HG03457 (cell line): ENCODE measurements around the gene TMEM120B.
"Not testable (repeated sequence)": the region's sequence is repeated elsewhere in the genome, so short reads cannot be mapped to it uniquely, and the experiment has no call there.

Experiments
- ATAC-seq: cut with Tn5 transposase; IDR thresholded peaks from one replicate; pipeline ENCODE4 v1.9.1; 2021; ENCODE audit warnings: moderate number of reproducible peaks; ENCODE audit not compliant: unreplicated experiment

The TMEM120B gene

GRCh38 chr12:121709064-121709424 lies 3.5 kb upstream of the TMEM120B start:
- not testable (repeated sequence) for ATAC-seq

DNA sequence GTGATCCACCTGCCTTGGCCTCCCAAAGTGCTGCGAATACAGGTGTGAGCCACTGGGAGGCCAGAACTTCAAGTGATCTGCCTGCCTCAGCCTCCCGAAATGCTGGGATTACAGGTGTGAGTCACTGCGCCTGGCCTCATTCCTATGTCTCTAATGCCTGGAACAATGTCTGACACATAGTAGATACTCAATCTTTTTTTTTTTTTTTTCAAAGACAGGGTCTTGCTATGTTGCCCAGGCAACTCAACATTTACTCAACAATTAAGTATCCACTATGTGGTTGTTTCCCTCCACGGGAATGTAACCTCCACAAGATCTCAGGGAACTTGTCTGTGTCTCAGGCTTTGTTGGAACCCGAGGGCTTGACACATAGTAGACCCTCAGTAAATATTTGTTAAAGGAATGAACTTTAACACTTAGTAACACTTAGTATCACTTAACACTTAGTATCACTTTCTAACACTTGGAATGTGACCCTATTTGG lies 3.0 kb upstream of the TMEM120B start:
- ATAC-seq = no peak

GRCh38 chr12:121711361-121712189 lies 977 bp upstream of the TMEM120B start:
- ATAC-seq = no peak

DNA sequence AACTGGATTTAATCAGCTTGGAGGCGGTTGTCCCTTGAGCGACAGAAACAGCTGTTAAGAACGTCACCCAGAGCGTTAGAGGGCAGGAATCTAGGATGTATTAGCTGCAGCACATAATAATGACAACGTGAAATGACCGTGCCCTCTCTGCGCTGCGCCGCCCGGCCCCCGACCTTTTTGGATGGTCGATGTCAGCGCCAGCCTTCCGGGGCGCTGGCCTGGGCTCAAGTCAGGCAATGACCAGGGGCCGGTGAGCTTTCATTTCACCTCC lies 427 bp upstream of the TMEM120B start:
- ATAC-seq = peak; percentile 26

GRCh38 chr12:121713257-121713777 lies 765 bp downstream of the TMEM120B start:
- no peak for ATAC-seq

GRCh38 chr12:121713793-121714192 lies 1.2 kb downstream of the TMEM120B start:
- no peak for ATAC-seq

DNA sequence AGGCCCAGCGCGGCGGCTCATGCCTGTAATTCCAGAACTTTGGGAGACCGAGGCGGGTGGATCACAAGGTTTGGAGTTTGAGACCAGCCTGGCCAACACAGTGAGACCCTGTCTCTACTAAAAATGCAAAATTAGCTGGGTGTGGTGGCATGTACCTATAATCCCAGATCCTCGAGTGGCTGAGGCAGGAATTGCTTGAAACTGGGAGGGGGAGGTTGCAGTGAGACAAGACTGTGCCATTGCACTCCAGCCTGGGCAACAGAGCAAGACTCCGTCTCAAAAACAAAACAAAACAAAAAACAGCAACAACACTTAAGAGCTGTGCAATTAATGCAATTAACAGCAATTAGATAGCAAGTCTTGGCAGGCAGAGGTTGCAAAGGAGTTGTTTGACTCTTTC lies 2.5 kb downstream of the TMEM120B start:
- not testable (repeated sequence) for ATAC-seq

DNA sequence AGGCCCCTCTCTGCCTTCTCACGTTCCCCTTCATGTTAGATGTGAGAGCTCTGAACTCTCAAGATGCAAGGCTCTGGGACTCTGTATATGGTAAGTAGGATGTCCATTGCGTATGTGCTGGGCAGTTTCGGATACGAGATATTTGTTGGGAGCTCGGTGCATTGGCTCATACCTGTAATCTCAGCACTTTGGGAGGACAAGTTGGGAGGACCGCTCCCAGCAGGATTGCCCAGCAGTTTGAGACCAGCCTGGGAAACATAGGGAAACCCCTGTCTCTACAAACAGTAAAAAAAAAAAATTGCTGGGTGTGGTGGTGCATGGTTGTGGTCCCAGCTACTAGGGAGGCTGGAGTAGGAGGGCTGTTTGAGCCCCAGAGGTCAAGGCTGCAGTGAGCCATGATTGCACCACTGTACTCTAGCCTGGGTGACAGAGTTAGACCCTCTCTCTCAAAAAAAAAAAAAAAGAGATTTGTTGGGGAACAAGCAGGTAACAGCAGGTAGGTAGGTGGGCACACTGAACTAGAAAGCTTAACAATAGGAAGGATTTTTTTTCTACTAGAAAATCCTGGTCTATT lies 3.4 kb downstream of the TMEM120B start:
- no peak for ATAC-seq

DNA sequence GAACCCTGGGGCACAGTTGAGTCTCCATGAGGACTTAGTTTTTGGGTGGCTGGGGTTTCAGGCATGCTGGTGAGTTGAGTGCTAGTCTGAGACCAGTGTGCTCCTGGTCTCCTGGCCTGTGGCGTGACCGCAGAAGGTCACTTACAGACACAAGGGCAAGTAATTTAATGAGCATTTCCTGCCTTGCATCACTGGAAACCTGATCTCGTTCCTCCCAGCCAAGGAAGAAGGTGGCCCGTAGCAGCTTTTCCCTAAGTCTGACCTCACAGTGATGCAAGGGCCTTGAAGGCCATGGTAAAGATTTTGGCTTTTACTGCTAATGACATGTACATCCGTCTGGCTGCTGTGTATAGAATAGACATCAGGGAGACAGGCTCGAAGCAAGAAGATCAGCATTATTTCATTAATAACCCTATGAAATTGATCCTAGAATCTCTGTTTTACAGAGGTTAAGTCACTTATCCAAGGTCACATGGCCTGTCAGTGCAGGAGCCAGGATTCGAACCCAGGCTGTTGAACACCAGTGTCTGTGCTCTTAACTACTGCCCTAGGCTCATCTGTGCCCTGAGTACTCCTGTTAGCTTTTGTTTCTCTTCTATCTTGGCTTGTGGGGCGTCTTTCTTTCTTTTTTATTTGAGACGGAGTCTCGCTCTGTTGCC lies 4.6 kb downstream of the TMEM120B start:
- no peak for ATAC-seq

- no peak for ATAC-seq
These were observed 6.2 kb downstream of the TMEM120B start for GRCh38 chr12:121718653-121719239.

GRCh38 chr12:121719926-121720414 lies 7.4 kb downstream of the TMEM120B start:
- no peak for ATAC-seq

- no peak for ATAC-seq
These were observed 8.2 kb downstream of the TMEM120B start for GRCh38 chr12:121720762-121721161.

GRCh38 chr12:121722511-121722910 lies 10.0 kb downstream of the TMEM120B start:
- no peak for ATAC-seq

DNA sequence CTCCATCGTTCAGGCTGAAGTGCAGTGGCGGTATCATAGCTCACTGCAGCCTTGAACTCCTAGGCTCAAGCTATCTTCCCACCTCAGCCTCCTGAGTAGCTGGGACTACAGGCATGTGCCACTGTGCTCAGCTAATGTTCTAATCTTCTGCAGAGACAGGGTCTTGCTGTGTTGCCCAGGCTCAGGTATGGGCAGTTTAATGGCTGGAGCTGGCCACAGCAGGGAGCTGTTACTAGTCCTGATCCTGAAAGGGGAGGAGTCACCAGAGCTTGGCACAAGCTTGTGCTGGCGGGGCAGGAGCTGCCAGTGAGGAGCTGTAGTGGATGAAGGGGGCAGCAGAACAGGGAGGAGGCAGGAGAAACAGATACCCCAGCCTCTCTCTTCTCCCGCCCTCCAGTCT lies 10.6 kb downstream of the TMEM120B start:
- ATAC-seq = no peak

DNA sequence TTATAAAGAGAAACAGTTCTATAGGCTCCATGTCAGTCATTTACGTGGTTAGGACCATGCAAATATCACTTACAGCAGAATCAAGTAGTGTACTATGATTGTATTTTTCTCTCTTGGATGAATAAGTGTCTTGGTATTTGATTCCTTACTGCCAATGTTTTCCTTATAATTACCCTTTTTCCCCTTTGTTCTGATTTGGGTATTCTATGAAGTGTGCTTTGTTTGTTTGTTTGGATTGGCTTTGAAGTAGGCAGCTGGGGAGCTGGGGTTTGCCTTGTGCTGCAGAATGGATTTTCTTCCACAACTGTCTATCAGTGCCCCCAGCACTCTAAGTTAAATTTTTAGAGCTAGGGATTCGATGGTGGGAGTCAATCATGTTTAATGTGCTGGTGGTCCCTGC lies 12.4 kb downstream of the TMEM120B start:
- no peak for ATAC-seq

DNA sequence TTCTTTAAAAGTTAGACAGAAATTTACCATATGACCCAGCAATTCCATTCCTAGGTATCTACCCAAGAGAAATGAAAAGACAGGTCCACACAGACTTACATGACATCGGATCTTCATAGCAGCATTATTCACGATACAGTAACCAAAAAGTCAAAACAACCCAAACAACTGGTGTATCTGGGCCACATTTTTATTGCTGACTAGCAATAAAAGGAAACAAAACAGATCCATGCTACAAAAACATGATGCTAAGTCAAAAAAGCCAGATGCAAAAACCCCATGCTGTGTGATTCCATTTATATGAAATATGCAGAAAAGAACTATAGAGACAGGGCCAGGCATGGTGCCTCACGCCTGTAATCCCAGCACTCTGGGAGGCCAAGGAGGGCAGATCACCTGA lies 12.9 kb downstream of the TMEM120B start:
- ATAC-seq = no peak

- ATAC-seq = no peak
These were observed 16.5 kb downstream of the TMEM120B start for GRCh38 chr12:121729021-121729420.

DNA sequence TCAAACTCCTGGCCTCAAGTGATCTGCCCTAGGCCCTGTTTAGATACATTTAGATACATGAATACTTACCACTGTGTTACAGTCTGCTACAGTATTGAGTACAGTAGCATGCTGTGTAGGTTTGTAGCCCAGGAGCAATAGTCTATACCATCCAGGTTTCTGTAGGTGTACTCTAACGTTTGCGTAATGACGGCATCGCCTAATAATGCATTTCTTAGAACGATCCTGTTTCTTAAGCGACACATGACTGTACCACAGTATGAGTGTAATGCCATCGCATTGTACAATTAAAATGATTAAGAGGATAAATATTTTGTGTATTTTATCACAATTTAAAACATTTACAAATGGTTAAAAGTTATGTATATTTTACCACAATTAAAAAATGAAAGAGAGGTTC lies 18.9 kb downstream of the TMEM120B start:
- no peak for ATAC-seq

DNA sequence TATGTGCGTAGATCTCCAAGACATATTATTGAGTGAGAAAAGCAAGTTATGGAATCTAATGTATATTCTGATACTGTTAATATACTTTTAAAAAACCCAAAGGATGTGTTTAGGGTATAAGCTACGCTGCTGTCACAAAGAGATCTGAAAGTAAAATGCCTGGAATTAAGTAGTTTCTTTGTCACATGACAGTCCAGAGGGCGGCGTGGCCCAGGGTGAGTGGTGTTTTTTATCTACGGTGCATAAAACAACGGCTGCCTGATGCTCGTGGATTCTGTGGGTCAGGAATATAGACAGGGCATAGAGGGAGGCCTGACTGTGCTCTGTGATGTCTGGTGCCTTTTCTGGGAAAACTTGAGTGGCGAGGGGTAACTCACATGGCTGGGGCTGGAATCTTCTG lies 21.3 kb downstream of the TMEM120B start:
- ATAC-seq = no peak

GRCh38 chr12:121738340-121738858 lies 25.8 kb downstream of the TMEM120B start:
- ATAC-seq = no peak

DNA sequence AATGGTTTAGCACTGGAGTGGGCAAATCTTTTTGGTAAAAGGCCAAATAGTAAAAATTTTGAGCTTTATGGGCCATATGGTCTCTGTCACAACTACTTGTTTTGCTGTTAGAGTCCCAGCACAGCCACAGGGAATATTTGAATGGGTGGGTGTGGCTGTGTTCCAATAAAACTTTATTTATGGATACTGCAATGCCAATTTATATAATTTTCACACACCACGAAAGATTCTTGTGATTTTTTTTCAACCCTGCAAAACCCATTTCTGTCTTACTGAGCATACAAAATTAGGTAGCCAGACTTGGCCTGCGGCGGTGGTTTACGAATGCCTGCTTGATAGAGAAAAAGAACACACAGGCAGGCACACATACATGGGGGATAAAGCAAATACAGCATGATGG lies 28.3 kb downstream of the TMEM120B start:
- no peak for ATAC-seq
